ENCODE data around the gene EYS. TPM values are rescaled to one million over a fixed set of nuclear protein-coding genes. Genes with fewer than 3 reads are reported as not detected.

Gene EYS
- total RNA-seq, 1 donor from 2014 or later = not detected

DNA sequence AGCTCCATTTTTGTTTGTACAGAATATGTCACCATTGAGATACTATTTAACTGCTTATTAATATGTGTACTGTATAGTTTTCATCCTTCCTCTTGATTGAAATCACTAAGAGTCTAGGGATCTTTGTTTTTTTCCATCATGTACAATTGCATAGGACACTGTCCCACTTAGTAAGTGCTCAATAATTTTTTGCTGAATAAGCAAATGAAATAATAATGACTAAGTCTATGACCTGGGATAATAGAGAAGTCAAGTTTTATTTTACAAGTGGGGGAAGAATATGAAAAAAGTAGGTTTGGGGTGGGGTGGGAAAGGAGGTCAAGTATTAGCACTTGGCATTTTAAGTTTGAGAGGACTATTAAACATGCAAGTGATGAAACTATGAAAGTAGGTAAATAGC lies 4.5 kb upstream of the EYS start:
- Mint-ChIP-seq H3K4me3 (ENCODE audit: unreplicated experiment) (no peak overlapping the region), H3K27me3 (ENCODE audit: unreplicated experiment) (no peaks in the 10 kb centered on the region), H3K36me3 (ENCODE audit: low read depth, unreplicated experiment) (no peaks in the 10 kb centered on the region), H3K27ac (ENCODE audit: unreplicated experiment) (no peak overlapping the region), H3K9me3 (ENCODE audit: unreplicated experiment) (no peaks in the 10 kb centered on the region), H3K4me1 (ENCODE audit: unreplicated experiment) (no peaks in the 10 kb centered on the region)
- no peak for DNase-seq (ENCODE audit: low spot score)
- no peak for TF ChIP-seq CTCF (IDR thresholded peaks at IDR 0.05; ENCODE audit: unreplicated experiment)

DNA sequence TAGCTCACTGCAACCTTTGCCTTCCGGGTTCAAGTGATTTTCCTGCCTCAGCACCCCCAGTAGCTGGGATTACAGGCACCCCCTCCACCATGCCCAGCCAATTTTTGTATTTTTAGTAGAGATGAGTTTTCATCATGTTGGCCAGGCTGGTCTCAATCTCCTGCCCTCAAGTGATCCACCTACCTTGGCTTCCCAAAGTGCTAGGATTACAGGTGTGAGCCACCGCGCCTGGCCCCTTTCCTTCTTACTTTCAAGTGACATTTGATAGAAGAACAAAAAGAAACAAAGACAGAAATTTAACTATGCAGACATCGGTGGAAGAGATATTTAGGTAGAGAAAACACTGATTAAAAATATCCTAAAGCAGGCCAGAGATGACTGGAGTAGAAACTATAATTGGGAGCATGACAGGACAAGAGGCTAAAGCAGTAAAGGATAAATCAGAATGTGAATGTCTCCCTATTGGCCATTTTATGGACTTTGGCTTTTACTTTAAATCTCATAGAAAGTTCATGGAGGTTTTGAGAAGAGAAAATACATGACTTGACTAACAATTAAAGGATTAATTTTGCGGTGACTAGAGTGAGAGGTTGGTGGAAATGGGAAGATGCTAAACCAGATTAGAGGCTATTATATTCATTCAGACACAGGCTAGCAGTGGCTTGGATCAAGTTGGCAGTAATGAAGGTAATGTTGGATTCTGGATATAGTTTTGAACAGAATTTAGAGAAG lies 2.2 kb upstream of the EYS start:
- H3K27me3 Mint-ChIP-seq (ENCODE audit: unreplicated experiment) = no peaks in the 10 kb centered on the region
- H3K4me3 Mint-ChIP-seq (ENCODE audit: unreplicated experiment) = no peak overlapping the region
- H3K9me3 Mint-ChIP-seq (ENCODE audit: unreplicated experiment) = no peaks in the 10 kb centered on the region
- H3K36me3 Mint-ChIP-seq (ENCODE audit: low read depth, unreplicated experiment) = no peaks in the 10 kb centered on the region
- no peak overlapping the region for H3K27ac Mint-ChIP-seq (ENCODE audit: unreplicated experiment)
- TF ChIP-seq CTCF (IDR thresholded peaks at IDR 0.05; ENCODE audit: unreplicated experiment) = no peak
- DNase-seq (ENCODE audit: low spot score) = no peak
- H3K4me1 Mint-ChIP-seq (ENCODE audit: unreplicated experiment) = no peaks in the 10 kb centered on the region

- DNase-seq (ENCODE audit: low spot score) = no peak
- no peak for TF ChIP-seq CTCF (IDR thresholded peaks at IDR 0.05; ENCODE audit: unreplicated experiment)
- H3K9me3 Mint-ChIP-seq (ENCODE audit: unreplicated experiment) = no peaks in the 10 kb centered on the region
- no peaks in the 10 kb centered on the region for H3K36me3 Mint-ChIP-seq (ENCODE audit: low read depth, unreplicated experiment)
- H3K27me3 Mint-ChIP-seq (ENCODE audit: unreplicated experiment) = no peaks in the 10 kb centered on the region
- H3K4me3 Mint-ChIP-seq (ENCODE audit: unreplicated experiment) = no peak overlapping the region
- no peak overlapping the region for H3K27ac Mint-ChIP-seq (ENCODE audit: unreplicated experiment)
- no peaks in the 10 kb centered on the region for H3K4me1 Mint-ChIP-seq (ENCODE audit: unreplicated experiment)
Observed at GRCh38 chr6:65708162-65708561, 1.1 kb upstream of the EYS start.

- TF ChIP-seq CTCF (IDR thresholded peaks at IDR 0.05; ENCODE audit: unreplicated experiment) = no peak
- no peak overlapping the region for H3K4me3 Mint-ChIP-seq (ENCODE audit: unreplicated experiment)
Observed at GRCh38 chr6:65706436-65706835, 590 bp downstream of the EYS start.

GRCh38 chr6:65701325-65701724 lies 5.7 kb downstream of the EYS start:
- no peaks in the 10 kb centered on the region for H3K4me1 Mint-ChIP-seq (ENCODE audit: unreplicated experiment)
- TF ChIP-seq CTCF (IDR thresholded peaks at IDR 0.05; ENCODE audit: unreplicated experiment) = no peak
- H3K27ac Mint-ChIP-seq (ENCODE audit: unreplicated experiment) = no peak overlapping the region

More at GRCh38 chr6:65706436-65706835, 590 bp downstream of the EYS start:
- Mint-ChIP-seq H3K27me3 (ENCODE audit: unreplicated experiment) (no peaks in the 10 kb centered on the region), H3K36me3 (ENCODE audit: low read depth, unreplicated experiment) (no peaks in the 10 kb centered on the region), H3K9me3 (ENCODE audit: unreplicated experiment) (no peaks in the 10 kb centered on the region), H3K4me1 (ENCODE audit: unreplicated experiment) (no peaks in the 10 kb centered on the region), H3K27ac (ENCODE audit: unreplicated experiment) (no peak overlapping the region)
- DNase-seq (ENCODE audit: low spot score) = no peak

More at GRCh38 chr6:65701325-65701724, 5.7 kb downstream of the EYS start:
- no peaks in the 10 kb centered on the region for H3K9me3 Mint-ChIP-seq (ENCODE audit: unreplicated experiment)
- no peaks in the 10 kb centered on the region for H3K36me3 Mint-ChIP-seq (ENCODE audit: low read depth, unreplicated experiment)
- no peak overlapping the region for H3K4me3 Mint-ChIP-seq (ENCODE audit: unreplicated experiment)
- H3K27me3 Mint-ChIP-seq (ENCODE audit: unreplicated experiment) = no peaks in the 10 kb centered on the region
- no peak for DNase-seq (ENCODE audit: low spot score)

Measured in endothelial cell (in vitro differentiated cells).